GM12873 (cell line): Measurements from ENCODE around the gene WWC1.

Source experiments
- CTCF ChIP-seq: IDR thresholded peaks from 2 replicates; pipeline ENCODE4 v1.5.1; 2012; ENCODE audit warnings: low read depth, mild to moderate bottlenecking, moderate library complexity, low read length, control low read depth; ENCODE audit not compliant: insufficient read depth; ENCODE audit errors: missing control alignments

The WWC1 gene

GRCh38 chr5:168304349-168304748, 12.9 kb downstream of the WWC1 start:
- TF ChIP-seq CTCF: no peak

- TF ChIP-seq CTCF: no peak
These were observed 13.8 kb downstream of the WWC1 start for GRCh38 chr5:168305281-168305680.

GRCh38 chr5:168307022-168307421, 15.6 kb downstream of the WWC1 start:
- TF ChIP-seq CTCF: no peak

- no peak for TF ChIP-seq CTCF
These were observed 16.6 kb downstream of the WWC1 start for GRCh38 chr5:168307925-168308584.

- TF ChIP-seq CTCF: no peak
These were observed 17.6 kb downstream of the WWC1 start for GRCh38 chr5:168308976-168309598.

GRCh38 chr5:168311061-168311566, 19.7 kb downstream of the WWC1 start:
- no peak for TF ChIP-seq CTCF

- no peak for TF ChIP-seq CTCF
These were observed 21.3 kb downstream of the WWC1 start for GRCh38 chr5:168312606-168313295.
